Measurements from ENCODE around the gene GPBP1.
"Not testable (repeated sequence)": the region's sequence is repeated elsewhere in the genome, so short reads cannot be mapped to it uniquely, and the experiment has no call there.

GPBP1 gene

DNA sequence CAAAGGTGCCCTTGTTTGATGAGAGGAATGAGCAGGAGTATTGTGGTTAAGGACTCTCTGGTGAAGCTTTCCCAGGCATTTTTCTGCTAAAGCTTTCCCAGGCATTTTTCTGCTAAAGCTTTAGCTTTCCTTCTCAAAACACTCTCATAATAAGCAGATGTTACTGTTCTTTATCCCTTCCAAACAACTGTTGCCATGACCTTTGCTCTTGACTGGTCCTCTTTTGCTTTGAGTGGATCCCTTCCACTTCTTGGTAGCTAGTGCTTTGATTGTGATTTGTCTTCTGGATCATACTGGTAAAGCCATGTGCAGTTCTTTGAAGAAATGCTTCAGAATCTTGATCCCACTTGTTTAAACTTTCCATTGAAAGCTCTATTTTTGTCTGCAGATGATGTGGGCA is 85.8 kb downstream of the GPBP1 start:
- DNase-seq (ENCODE audit: low spot score) = no peak
- in situ Hi-C loops (cut with MboI; ENCODE audit: low sequenced_read_pairs, unreplicated experiment) = no loop called here
- TF ChIP-seq CTCF (IDR thresholded peaks at IDR 0.05; ENCODE audit: borderline replicate concordance, control extremely low read depth, extremely low read depth, insufficient read depth, missing control alignments) = no peak

DNA sequence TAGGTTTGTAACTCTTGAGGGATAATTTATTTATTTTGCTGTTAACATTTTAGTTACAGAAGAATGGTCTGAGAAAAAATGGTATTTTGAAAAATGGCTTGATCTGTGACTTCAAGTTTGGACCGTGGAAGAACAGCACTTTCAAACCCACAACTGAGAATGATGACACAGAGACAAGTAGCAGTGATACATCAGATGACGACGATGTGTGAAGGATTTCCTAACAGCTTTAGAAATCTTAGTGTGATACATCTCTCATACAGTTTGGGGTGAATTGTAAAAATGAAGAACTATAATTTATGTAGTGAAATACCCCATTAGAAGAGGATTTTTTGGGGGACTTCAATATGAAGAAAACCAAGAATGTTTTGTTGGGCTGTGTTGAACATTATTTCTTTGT is 88.7 kb downstream of the GPBP1 start:
- no peak for TF ChIP-seq CTCF (IDR thresholded peaks at IDR 0.05; ENCODE audit: borderline replicate concordance, control extremely low read depth, extremely low read depth, insufficient read depth, missing control alignments)
- in situ Hi-C loops (cut with MboI; ENCODE audit: low sequenced_read_pairs, unreplicated experiment) = no loop called here
- DNase-seq (ENCODE audit: low spot score) = no peak

GRCh38 chr5:57267805-57268204 is 93.9 kb downstream of the GPBP1 start:
- DNase-seq (ENCODE audit: low spot score) = no peak
- in situ Hi-C loops (cut with MboI; ENCODE audit: low sequenced_read_pairs, unreplicated experiment) = no loop called here
- no peak for TF ChIP-seq CTCF (IDR thresholded peaks at IDR 0.05; ENCODE audit: borderline replicate concordance, control extremely low read depth, extremely low read depth, insufficient read depth, missing control alignments)

- no peak for TF ChIP-seq CTCF (IDR thresholded peaks at IDR 0.05; ENCODE audit: borderline replicate concordance, control extremely low read depth, extremely low read depth, insufficient read depth, missing control alignments)
- DNase-seq (ENCODE audit: low spot score) = no peak
- in situ Hi-C loops (cut with MboI; ENCODE audit: low sequenced_read_pairs, unreplicated experiment) = no loop called here
Observed at GRCh38 chr5:57276353-57276752, 102.5 kb downstream of the GPBP1 start.

- TF ChIP-seq CTCF (IDR thresholded peaks at IDR 0.05; ENCODE audit: borderline replicate concordance, control extremely low read depth, extremely low read depth, insufficient read depth, missing control alignments) = peak; percentile 4
- in situ Hi-C loops (cut with MboI; ENCODE audit: low sequenced_read_pairs, unreplicated experiment) = no loop called here
- no peak for DNase-seq (ENCODE audit: low spot score)
Observed at GRCh38 chr5:57277085-57277484, 103.2 kb downstream of the GPBP1 start.

GRCh38 chr5:57280853-57281252 is 107.0 kb downstream of the GPBP1 start:
- DNase-seq (ENCODE audit: low spot score) = no peak
- TF ChIP-seq CTCF (IDR thresholded peaks at IDR 0.05; ENCODE audit: borderline replicate concordance, control extremely low read depth, extremely low read depth, insufficient read depth, missing control alignments) = no peak
- in situ Hi-C loops (cut with MboI; ENCODE audit: low sequenced_read_pairs, unreplicated experiment) = no loop called here

- in situ Hi-C loops (cut with MboI; ENCODE audit: low sequenced_read_pairs, unreplicated experiment); DNase-seq (ENCODE audit: low spot score): not testable (repeated sequence)
Observed at GRCh38 chr5:57285084-57285483, 111.2 kb downstream of the GPBP1 start.
